NCI-H2196 (cell line): ENCODE data around the gene TBX15.
"Not testable (repeated sequence)": the region's sequence is repeated elsewhere in the genome, so short reads cannot be mapped to it uniquely, and the experiment has no call there.

Source experiments
- DNase-seq: peaks from one replicate; lab custom pipeline; 2025; ENCODE audit not compliant: unreplicated experiment; lab: John Stamatoyannopoulos, UW

Gene TBX15

GRCh38 chr1:118960567-118961136 lies 27.5 kb downstream of the TBX15 start:
- no peak for DNase-seq

- no peak for DNase-seq
Measured at GRCh38 chr1:118960026-118960561, 28.0 kb downstream of the TBX15 start.

GRCh38 chr1:118958937-118959631 lies 29.1 kb downstream of the TBX15 start:
- DNase-seq = no peak

DNA sequence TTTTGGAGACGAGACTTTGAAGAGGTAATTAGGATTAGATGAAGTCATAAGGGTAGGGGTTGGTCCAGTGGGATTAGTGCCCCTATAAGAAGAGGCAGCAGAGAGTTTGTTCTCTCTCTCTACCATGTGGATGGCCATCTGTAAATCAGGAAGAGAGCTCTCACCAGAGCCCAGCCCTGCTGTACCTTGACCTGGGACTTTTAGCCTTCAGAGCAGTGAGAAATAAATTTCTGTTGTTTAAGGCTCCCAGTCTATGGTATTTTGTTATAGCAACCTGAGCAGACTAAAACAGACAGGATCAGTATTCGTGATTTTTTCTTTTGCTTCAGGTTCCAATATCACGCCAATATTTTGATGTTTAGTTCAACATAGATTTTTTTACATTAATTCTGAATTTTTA lies 30.0 kb downstream of the TBX15 start:
- DNase-seq = no peak

DNA sequence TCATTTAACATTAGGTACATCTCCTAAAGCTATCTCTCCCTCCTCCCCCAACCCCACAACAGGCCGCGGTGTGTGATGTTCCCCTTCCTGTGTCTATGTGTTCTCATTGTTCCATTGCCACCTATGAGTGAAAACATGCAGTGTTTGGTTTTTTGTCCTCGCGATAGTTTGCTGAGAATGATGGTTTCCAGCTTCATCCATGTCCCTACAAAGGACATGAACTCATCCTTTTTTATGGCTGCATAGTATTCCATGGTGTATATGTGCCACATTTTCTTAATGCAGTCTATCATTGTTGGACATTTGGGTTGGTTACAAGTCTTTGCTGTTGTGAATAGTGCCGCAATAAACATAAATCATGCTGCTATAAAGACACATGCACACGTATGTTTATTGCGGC lies 30.6 kb downstream of the TBX15 start:
- DNase-seq = not testable (repeated sequence)

DNA sequence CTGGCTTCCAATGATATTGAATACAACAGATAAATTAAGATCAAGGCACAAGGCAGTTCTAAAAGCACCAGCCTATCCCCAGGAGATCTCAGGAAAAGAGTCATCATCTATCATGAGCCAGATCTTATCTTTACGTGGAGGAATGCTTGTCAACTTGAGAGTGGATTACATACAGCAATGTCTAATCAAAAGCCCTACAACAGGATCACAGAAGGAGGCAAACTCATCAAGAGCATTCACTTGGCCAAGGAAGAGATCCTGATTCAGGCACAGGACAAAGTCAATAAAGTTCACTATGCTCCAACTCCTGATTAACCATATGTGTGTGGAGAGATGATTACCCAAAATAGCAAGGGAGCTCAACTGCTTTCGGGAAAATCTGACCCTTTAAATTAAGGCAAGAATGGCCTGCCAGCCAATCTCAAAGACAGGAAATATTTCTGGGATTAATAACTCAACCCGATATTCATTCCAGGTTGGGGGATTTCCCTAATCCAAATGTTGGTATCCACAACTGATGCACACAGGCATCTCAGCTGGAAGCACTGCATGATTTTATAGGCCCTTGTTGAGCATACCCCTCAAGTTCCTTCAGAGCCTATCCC lies 33.7 kb downstream of the TBX15 start:
- no peak for DNase-seq

- DNase-seq = no peak
Measured at GRCh38 chr1:118951270-118951936, 36.7 kb downstream of the TBX15 start.

- DNase-seq = no peak
Measured at GRCh38 chr1:118949315-118949714, 38.8 kb downstream of the TBX15 start.

DNA sequence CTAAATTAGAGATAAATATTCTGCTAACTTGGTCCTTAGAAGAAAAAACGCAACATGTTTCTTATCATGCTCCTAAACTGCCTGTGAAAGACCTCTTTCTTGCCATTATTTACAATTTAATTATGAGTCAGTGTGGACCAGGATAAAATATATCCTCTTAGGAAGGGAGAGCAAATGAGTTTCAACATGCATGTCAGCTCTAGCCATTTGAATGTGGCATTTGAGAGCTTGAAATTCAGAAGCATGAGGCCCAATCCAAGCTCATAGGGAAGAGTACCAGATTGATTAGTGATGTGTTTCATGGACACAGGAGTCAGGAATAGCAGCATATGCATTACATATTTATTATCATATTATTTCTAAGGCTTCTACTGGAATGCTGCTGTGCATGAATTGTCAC lies 39.3 kb downstream of the TBX15 start:
- DNase-seq = no peak

GRCh38 chr1:118948351-118948750 lies 39.8 kb downstream of the TBX15 start:
- DNase-seq = no peak

GRCh38 chr1:118947790-118948189 lies 40.4 kb downstream of the TBX15 start:
- DNase-seq = no peak

GRCh38 chr1:118947003-118947765 lies 41.0 kb downstream of the TBX15 start:
- no peak for DNase-seq

GRCh38 chr1:118945489-118945888 lies 42.7 kb downstream of the TBX15 start:
- no peak for DNase-seq

GRCh38 chr1:118944546-118944945 lies 43.6 kb downstream of the TBX15 start:
- no peak for DNase-seq

- no peak for DNase-seq
Measured at GRCh38 chr1:118944133-118944532, 44.0 kb downstream of the TBX15 start.

- DNase-seq = no peak
Measured at GRCh38 chr1:118940957-118941356, 47.2 kb downstream of the TBX15 start.

GRCh38 chr1:118937413-118938072 lies 50.6 kb downstream of the TBX15 start:
- DNase-seq = no peak

DNA sequence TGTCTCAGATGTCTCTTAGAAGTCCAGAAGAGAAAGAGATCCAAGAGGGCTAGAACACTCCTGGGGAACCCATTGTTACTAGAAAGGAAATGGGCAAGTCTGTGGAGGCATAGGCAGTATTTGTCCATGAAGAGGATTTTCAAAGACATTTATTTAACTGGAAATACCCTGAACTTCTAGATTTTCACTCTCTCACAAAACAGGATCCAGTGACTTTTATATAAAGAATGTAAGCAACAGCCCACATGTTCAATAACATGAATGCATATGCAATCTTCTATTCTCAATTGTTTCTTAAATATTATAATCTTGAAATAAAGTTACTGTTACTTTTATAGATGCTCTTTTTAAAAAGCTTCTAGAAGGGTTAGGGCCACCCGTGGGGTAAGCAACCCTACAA lies 53.4 kb downstream of the TBX15 start:
- no peak for DNase-seq

DNA sequence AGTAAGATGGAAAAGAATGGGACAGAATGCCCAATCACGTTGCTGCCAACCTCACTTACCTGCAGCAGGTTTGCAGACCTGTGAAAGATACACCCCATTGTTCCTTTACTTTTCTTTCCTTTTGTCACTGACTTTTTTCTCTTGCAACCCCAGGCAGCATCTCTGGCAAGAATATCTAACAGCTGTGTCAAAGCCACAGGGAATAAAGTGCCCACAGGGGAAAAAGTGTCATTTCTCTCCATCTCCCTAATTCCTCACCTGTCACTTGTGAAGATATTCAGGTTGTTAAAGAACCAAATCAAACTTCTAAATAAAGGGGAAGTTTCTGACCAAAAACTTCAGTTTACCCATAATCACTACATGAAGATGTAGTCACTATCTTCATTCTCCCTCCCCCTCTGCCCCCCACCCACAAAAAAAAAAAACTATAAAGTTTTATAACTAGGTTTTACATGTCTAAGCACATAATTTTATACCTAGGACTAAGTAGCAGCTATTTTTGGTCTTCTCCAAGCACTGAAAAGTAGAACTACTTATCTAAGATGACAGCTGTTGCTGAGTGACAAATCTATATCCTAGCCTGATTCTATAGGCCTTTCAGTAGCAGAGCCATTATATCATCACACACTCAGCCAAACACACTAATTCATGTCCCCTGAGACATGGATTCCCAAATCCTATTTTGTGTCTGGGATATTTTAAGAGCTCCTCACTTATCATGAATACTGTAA lies 54.9 kb downstream of the TBX15 start:
- DNase-seq = no peak

- no peak for DNase-seq
Measured at GRCh38 chr1:118931876-118932275, 56.3 kb downstream of the TBX15 start.
